ENCODE measurements around the gene HYAL4.

- no peak for TF ChIP-seq CTCF (IDR thresholded peaks at IDR 0.05)
- TF ChIP-seq POLR2A (IDR thresholded peaks at IDR 0.05) = no peak
Observed at GRCh38 chr7:123918309-123918708, 73.3 kb downstream of the HYAL4 start.

Measured in body of pancreas (tissue), 4 donors.